ENCODE results near the gene MYO19.

The MYO19 gene

GRCh38 chr17:36496018-36496789 lies 38.5 kb downstream of the MYO19 start:
- DNase-seq = peak; percentile 45

GRCh38 chr17:36495076-36495578 lies 39.5 kb downstream of the MYO19 start:
- peak; percentile 22 for DNase-seq

- DNase-seq = peak; percentile 13
These were observed 40.0 kb downstream of the MYO19 start for GRCh38 chr17:36494674-36495073.

- no peak for DNase-seq
These were observed 40.7 kb downstream of the MYO19 start for GRCh38 chr17:36493956-36494355.

GRCh38 chr17:36486204-36487194 lies 48.2 kb downstream of the MYO19 start, which contains the start of gene ZNHIT3:
Gene ZNHIT3, plus strand, starts transcription at chr17:36486681. Its CDS starts 19 bp downstream, at chr17:36486700.
- peak; percentile 96 for DNase-seq

GRCh38 chr17:36485805-36486203 lies 48.9 kb downstream of the MYO19 start:
- peak; percentile 59 for DNase-seq

- DNase-seq = peak; percentile 49
These were observed 49.6 kb downstream of the MYO19 start for GRCh38 chr17:36485027-36485426.

- DNase-seq = peak; percentile 55
These were observed 50.6 kb downstream of the MYO19 start for GRCh38 chr17:36484021-36484420.

GRCh38 chr17:36482611-36483504 lies 51.8 kb downstream of the MYO19 start:
- peak; percentile 93 for DNase-seq

- DNase-seq = peak; percentile 25
These were observed 52.8 kb downstream of the MYO19 start for GRCh38 chr17:36481829-36482228.

- no peak for DNase-seq
These were observed 59.2 kb downstream of the MYO19 start for GRCh38 chr17:36475346-36475970.

GRCh38 chr17:36474571-36474970 lies 60.1 kb downstream of the MYO19 start:
- no peak for DNase-seq

GRCh38 chr17:36470499-36470898 lies 64.2 kb downstream of the MYO19 start:
- no peak for DNase-seq

GRCh38 chr17:36469733-36470132 lies 64.9 kb downstream of the MYO19 start:
- no peak for DNase-seq

- no peak for DNase-seq
These were observed 65.6 kb downstream of the MYO19 start for GRCh38 chr17:36468903-36469635.

- no peak for DNase-seq
These were observed 69.9 kb downstream of the MYO19 start for GRCh38 chr17:36464765-36465088.

GRCh38 chr17:36463916-36464764 lies 70.5 kb downstream of the MYO19 start:
- peak; percentile 76 for DNase-seq

GRCh38 chr17:36461330-36462110 lies 73.1 kb downstream of the MYO19 start:
- no peak for DNase-seq

- no peak for DNase-seq
These were observed 74.3 kb downstream of the MYO19 start for GRCh38 chr17:36460265-36460937.
